Measurements from ENCODE around the gene ODAD4.

DNA sequence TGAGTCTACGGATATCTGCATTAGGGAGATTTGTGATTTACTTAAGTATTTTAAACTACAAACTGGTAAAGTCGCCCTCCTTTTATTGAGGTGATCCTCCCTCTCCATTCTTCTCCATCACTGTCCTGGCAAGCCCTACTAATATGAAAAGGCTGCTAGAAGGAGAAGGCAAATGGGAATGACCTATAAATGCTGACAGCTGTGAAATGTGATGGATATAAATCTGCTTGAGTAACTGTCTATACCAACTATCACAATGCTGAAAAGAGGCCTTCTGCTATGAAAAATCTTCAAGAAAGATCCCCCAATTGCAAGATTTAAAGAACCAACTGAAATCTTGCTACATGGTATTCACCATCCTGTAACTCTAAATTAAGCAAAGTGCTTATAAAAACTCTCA is 71.3 kb downstream of the ODAD4 start:
- TF ChIP-seq, protein P1, sequence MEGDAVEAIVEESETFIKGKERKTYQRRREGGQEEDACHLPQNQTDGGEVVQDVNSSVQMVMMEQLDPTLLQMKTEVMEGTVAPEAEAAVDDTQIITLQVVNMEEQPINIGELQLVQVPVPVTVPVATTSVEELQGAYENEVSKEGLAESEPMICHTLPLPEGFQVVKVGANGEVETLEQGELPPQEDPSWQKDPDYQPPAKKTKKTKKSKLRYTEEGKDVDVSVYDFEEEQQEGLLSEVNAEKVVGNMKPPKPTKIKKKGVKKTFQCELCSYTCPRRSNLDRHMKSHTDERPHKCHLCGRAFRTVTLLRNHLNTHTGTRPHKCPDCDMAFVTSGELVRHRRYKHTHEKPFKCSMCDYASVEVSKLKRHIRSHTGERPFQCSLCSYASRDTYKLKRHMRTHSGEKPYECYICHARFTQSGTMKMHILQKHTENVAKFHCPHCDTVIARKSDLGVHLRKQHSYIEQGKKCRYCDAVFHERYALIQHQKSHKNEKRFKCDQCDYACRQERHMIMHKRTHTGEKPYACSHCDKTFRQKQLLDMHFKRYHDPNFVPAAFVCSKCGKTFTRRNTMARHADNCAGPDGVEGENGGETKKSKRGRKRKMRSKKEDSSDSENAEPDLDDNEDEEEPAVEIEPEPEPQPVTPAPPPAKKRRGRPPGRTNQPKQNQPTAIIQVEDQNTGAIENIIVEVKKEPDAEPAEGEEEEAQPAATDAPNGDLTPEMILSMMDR (IDR thresholded peaks at IDR 0.05), result no peak
- TF ChIP-seq POLR2A (IDR thresholded peaks at IDR 0.05) (no peak), EP300 (IDR thresholded peaks at IDR 0.05) (no peak)

Measured in tibial nerve (tissue), 4 donors.